GM23338 (cell line): ENCODE results near the gene ZYX. TPM values are rescaled to one million over a fixed set of nuclear protein-coding genes. Genes with fewer than 3 reads are reported as not detected.

ENCODE experiments used
- ATAC-seq: fragments of 200-7000 bp; cut with Tn5 transposase; 3 replicates; pipeline ENCODE4 v1.9.1; 2020
- DNase-seq: peaks from one replicate; pipeline ENCODE4 v3.0.0-alpha.2; 2015; ENCODE audit warnings: low spot score
- H2AFZ ChIP-seq: fragments of 200-600 bp; sonication (generic); 2 replicates; pipeline ENCODE4 v1.8.0; 2016; ENCODE audit warnings: antibody characterized with exemption, mild to moderate bottlenecking, moderate library complexity
- H3F3A ChIP-seq: fragments of 200-600 bp; sonication (generic); replicated peaks from 2 replicates; pipeline ENCODE4 v1.8.0; 2017; ENCODE audit warnings: antibody characterized with exemption, mixed run types, low read depth
- H3K27ac ChIP-seq: fragments of 200-600 bp; sonication (generic); 2 replicates; pipeline ENCODE4 v1.6.1; 2016; ENCODE audit warnings: low read depth
- H3K27me3 ChIP-seq: fragments of 200-600 bp; sonication (generic); 2 replicates; pipeline ENCODE4 v1.8.0; 2016; ENCODE audit warnings: mild to moderate bottlenecking, mixed run types, moderate library complexity; ENCODE audit not compliant: insufficient read depth
- H3K36me3 ChIP-seq: fragments of 200-600 bp; sonication (generic); 2 replicates; pipeline ENCODE4 v1.8.0; 2016; ENCODE audit warnings: mild to moderate bottlenecking; ENCODE audit not compliant: insufficient read depth
- H3K4me1 ChIP-seq: fragments of 200-600 bp; sonication (generic); 2 replicates; pipeline ENCODE4 v1.8.0; 2016; ENCODE audit warnings: mild to moderate bottlenecking, moderate library complexity; ENCODE audit not compliant: insufficient read depth
- H3K4me2 ChIP-seq: fragments of 200-600 bp; sonication (generic); 2 replicates; pipeline ENCODE4 v1.7.1; 2017; ENCODE audit warnings: mixed run types
- H3K4me3 ChIP-seq: fragments of 200-600 bp; sonication (generic); 2 replicates; pipeline ENCODE4 v1.6.1; 2016; ENCODE audit warnings: mixed run types
- H3K79me2 ChIP-seq: fragments of 200-600 bp; sonication (generic); replicated peaks from 2 replicates; pipeline ENCODE4 v1.8.0; 2017; ENCODE audit warnings: mild to moderate bottlenecking; ENCODE audit not compliant: insufficient read depth
- H3K9me2 ChIP-seq: fragments of 200-600 bp; sonication (generic); 2 replicates; pipeline ENCODE4 v1.8.0; 2017; ENCODE audit not compliant: insufficient read depth
- H4K20me1 ChIP-seq: fragments of 200-600 bp; sonication (generic); replicated peaks from 2 replicates; pipeline ENCODE4 v1.8.0; 2017; ENCODE audit warnings: mild to moderate bottlenecking; ENCODE audit not compliant: insufficient read depth
- H3K27ac Mint-ChIP-seq: 2 replicates; pipeline ENCODE4 v1.8.0; 2020; ENCODE audit warnings: inconsistent platforms, mild to moderate bottlenecking, moderate library complexity, mixed read lengths
- H3K27me3 Mint-ChIP-seq: 3 replicates; pipeline ENCODE4 v1.8.0; 2022; ENCODE audit warnings: low read depth, mild to moderate bottlenecking, moderate library complexity, mixed read lengths, inconsistent platforms; ENCODE audit not compliant: insufficient read depth, poor library complexity
- H3K36me3 Mint-ChIP-seq: 3 replicates; pipeline ENCODE4 v1.8.0; 2021; ENCODE audit warnings: low read depth, mild to moderate bottlenecking, inconsistent platforms, moderate library complexity, mixed read lengths
- H3K4me1 Mint-ChIP-seq: 3 replicates; pipeline ENCODE4 v1.8.0; 2020; ENCODE audit warnings: mild to moderate bottlenecking, inconsistent platforms, mixed read lengths
- H3K4me3 Mint-ChIP-seq: 3 replicates; pipeline ENCODE4 v1.8.0; 2021; ENCODE audit warnings: moderate library complexity, mild to moderate bottlenecking, inconsistent platforms, mixed read lengths
- H3K9me3 Mint-ChIP-seq: 3 replicates; pipeline ENCODE4 v1.8.0; 2020; ENCODE audit warnings: moderate library complexity, mild to moderate bottlenecking, inconsistent platforms, mixed read lengths
- CREB1 ChIP-seq: fragments of 250-450 bp; sonication (Bioruptor Pico); IDR thresholded peaks from 2 replicates; pipeline ENCODE4 v1.5.0; 2020; ENCODE audit warnings: low read depth, mild to moderate bottlenecking, moderate library complexity
- CTCF ChIP-seq, 2 experiments: fragments of 200-600 bp in 1 of 2; sonication (generic) in 1 of 2; conservative IDR thresholded peaks; 2 replicates each; pipeline versions ENCODE4 v1.5.1 to v1.6.1; 2016 to 2017; ENCODE audit warnings: antibody characterized with exemption in 2 of 2, low read depth in 2 of 2, mild to moderate bottlenecking in 2 of 2, moderate library complexity in 1 of 2
- EZH2phosphoT487 ChIP-seq: fragments of 200-600 bp; sonication (generic); IDR thresholded peaks from one replicate; pipeline ENCODE4 v1.8.1; 2018; ENCODE audit warnings: antibody characterized with exemption; ENCODE audit not compliant: unreplicated experiment
- POLR2AphosphoS5 ChIP-seq: IDR thresholded peaks from 2 replicates; pipeline ENCODE4 v1.6.1; 2016; ENCODE audit warnings: antibody characterized with exemption, low read depth
- ZNF331 ChIP-seq: fragments of 250-450 bp; sonication (Bioruptor Pico); IDR thresholded peaks from 2 replicates; pipeline ENCODE4 v1.5.0; 2020; ENCODE audit warnings: low read depth, mild to moderate bottlenecking, moderate library complexity
- ZNF462 ChIP-seq: fragments of 250-450 bp; sonication (Bioruptor Pico); IDR thresholded peaks from 2 replicates; pipeline ENCODE4 v1.5.0; 2020; ENCODE audit warnings: mild to moderate bottlenecking, moderate library complexity
- polyA plus RNA-seq: library from polyadenylated mRNA; unstranded; fragments of >200 nt; fragmentation: Nextera tagmentation; extraction: Ambion mirVana; gene quantifications from 2 replicates; pipeline ENCODE4 v1.2.1, GENCODE V29; 2016
- total RNA-seq: library from RNA; depleted of rRNA; stranded (reverse); fragments of >200 nt; shearing (Covaris generic); gene quantifications from 2 replicates; pipeline ENCODE4 v1.2.3, GENCODE V29; 2014

The ZYX gene
- total and polyA plus RNA-seq, 2 experiments from 2014 or later, result 111 to 141 TPM

- Histone ChIP-seq H3K27ac (no peak overlapping the region), H3K79me2 (no peaks in the 10 kb centered on the region), H3K4me2 (peak overlapping the region; percentile 87), H3F3A (0 out of 2 replicates have a peak, but pooled peaks cover 8% of the 10 kb centered on the region), H2AFZ (peak overlapping the region; percentile 92), H4K20me1 (no peaks in the 10 kb centered on the region), H3K4me3 (peak overlapping the region; percentile 52), H3K27me3 (no peaks in the 10 kb centered on the region; the same call in 1 of the 2 replicates), H3K36me3 (no peaks in the 10 kb centered on the region), H3K4me1 (peaks cover 23% of the 10 kb centered on the region), H3K9me2 (no peaks in the 10 kb centered on the region)
- Mint-ChIP-seq H3K36me3 (peaks cover 4% of the 10 kb centered on the region; the same call in 2 of the 3 replicates), H3K4me3 (peak overlapping the region; percentile 79), H3K27me3 (peaks cover 23% of the 10 kb centered on the region), H3K9me3 (peaks cover 6% of the 10 kb centered on the region; the same call in 1 of the 3 replicates), H3K27ac (0 out of 2 replicates have a peak overlapping the region, but pooled peaks have one; percentile 20), H3K4me1 (peaks cover 21% of the 10 kb centered on the region)
- peak; percentile 96 for ATAC-seq
- DNase-seq, result peak; percentile 95
- TF ChIP-seq EZH2phosphoT487 (no peak), CTCF (conservative IDR thresholded peaks at IDR 0.05; ENCODE audit: low read depth in 2 of 2) (peak; percentile 48 to 76; a peak in 3 of 4 replicates), CREB1 (peak; percentile 36; the same call in 1 of the 2 replicates), ZNF331 (CRISPR knock-in tag) (no peak), ZNF462 (CRISPR knock-in tag) (peak; percentile 26; the same call in 1 of the 2 replicates), POLR2AphosphoS5 (peak; percentile 40; the same call in 1 of the 2 replicates)
Observed at GRCh38 chr7:143345428-143345900, 35.7 kb upstream of the ZYX start.
